ENCODE results near the gene DPYD.

Gene DPYD

DNA sequence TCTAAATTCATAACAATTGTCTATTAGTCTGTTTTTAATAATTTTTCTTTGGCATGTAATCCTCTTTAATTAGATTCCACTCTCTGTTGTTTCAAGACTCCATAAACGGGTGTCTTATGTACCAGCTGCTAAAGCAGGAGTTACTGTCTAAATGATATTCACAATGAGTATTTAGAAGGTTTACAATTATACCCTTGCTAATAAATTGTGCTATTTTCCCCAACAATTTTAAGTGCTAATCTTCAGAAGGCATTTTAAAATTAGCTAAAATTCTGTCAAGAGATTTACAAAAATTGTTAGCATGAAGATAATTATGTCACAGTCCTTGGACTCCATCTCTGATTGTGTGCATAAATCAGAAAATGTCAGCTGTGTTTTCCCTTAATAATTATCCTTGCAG lies 83.7 kb downstream of the DPYD start:
- no peak for DNase-seq (ENCODE audit: low read depth)

DNA sequence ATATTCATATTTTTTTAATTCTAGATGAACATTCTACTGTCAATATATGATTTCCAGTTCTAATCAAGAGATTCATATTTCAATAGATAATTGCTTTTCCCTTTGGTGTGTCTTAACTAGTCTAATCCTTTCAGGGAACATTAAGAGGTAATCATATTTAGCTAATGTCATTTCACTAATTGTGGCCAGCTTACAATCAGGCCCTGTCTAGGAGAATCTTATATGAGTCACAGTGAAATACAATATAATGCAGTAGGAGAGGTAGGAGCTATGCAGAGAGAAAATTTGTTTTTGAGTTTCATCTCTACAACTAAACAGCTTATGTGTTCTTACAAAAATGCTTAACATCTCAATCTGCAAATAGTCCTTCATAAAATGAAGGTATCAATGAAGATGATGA lies 85.9 kb downstream of the DPYD start:
- DNase-seq (ENCODE audit: low read depth): no peak

DNA sequence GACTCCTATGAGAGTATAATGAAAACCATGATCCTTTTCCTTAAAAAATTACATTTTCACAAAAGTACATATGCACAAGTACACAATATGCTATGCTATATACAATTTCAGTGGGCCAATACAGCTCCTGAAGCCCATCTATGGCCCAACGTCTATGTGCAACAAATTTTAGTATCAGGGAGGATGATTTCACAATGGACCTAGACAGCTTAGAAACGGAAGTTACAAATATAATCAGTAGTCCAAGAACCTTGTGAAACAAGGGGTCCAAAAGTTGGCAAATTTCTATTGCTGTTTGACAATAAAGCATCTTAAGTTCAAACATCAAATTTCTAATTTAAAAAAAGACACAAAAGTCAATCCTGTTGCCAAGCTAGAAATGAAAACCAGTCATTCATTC lies 87.0 kb downstream of the DPYD start:
- DNase-seq (ENCODE audit: low read depth): no peak

DNA sequence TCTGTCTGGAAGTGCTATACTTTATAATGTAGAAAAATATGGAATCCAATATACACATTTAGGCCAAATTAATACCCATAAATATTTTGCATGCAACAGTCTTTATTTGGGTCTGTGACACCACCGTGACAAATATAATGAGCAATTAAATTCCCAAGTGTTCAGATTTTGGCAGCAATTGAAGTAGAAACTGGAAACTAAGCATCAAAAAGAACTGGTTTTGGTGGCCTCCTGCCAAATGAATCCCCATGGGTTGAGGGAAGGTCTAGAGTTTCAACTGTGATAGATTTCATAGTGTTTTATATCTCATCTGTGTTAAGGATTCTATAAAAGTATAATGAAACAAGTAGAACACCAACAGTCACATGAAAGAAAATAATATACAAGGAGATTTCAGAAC lies 88.4 kb downstream of the DPYD start:
- no peak for DNase-seq (ENCODE audit: low read depth)

DNA sequence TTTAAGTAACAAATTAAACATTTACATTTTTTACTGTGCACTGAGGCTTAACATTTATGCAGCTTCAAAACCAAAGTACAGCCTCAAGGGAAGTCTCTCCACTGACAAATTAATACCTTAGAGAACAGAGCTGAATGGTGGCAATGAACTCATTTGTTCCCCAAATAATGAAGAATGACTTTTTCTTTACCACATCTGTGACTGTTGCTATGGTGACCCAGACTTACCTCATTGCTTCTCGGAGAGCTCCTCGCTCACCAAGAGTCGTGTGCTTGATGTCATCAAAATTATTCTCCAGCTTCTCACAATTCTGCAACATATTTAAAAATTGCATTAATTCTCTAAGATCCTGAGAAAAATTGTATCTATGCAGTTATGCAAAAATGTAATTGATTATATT lies 92.9 kb downstream of the DPYD start:
- no peak for DNase-seq (ENCODE audit: low read depth)

DNA sequence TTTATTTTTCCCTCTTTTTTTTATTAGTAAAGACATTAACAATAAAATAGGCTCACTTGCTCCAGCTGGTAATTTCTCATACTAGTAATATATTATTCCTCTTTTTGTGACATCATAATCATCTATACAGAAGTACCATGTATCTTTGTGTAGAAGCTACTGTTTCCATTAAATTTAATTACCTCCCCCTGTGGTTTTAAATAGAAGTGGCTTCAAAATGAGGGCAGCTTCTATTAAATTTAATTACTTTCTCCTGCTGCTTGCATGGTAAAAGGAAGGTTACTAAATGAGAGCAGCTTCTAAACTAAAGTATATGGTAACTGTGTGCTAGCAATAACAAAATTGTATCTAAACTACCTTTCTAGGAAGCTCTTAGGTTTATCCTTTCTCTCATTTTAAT lies 94.0 kb downstream of the DPYD start:
- DNase-seq (ENCODE audit: low read depth): no peak

DNA sequence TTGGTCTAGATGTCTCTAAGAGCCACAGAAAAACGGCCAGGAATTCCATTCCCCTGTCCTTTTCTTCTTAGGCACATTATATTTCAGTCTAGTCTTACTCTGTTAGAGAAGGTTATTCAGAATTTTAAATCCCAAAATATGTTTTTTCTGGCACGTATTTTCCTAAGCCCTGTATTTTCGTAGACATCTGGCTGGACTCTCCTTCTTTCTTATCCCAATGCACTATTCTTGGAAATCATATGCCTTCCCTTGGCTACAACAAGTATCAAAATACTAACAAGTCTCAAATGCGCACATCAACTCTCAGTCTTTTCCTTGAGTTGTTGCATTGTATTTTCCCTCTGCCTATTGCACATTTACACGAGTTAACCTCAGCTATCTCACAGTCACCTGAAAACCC lies 96.2 kb downstream of the DPYD start:
- no peak for DNase-seq (ENCODE audit: low read depth)

DNA sequence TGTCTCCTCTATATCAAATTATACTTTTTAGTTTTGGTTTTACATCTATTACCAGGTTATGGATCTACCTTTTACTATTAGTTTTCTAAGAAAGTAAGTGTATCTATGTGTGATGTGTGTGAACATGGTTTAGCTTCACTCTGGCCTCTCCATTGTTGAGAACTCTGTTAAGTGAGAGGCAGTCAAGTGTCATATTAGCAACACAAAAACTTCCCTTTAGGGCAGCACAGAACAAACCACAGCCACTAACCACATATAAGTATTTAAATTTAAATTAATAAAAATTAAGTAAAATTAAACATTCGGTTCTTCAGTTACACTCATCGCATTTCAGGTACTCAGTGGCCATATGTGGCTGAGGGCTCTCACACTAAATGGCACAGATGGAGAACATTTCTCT lies 96.6 kb downstream of the DPYD start:
- DNase-seq (ENCODE audit: low read depth): no peak

DNA sequence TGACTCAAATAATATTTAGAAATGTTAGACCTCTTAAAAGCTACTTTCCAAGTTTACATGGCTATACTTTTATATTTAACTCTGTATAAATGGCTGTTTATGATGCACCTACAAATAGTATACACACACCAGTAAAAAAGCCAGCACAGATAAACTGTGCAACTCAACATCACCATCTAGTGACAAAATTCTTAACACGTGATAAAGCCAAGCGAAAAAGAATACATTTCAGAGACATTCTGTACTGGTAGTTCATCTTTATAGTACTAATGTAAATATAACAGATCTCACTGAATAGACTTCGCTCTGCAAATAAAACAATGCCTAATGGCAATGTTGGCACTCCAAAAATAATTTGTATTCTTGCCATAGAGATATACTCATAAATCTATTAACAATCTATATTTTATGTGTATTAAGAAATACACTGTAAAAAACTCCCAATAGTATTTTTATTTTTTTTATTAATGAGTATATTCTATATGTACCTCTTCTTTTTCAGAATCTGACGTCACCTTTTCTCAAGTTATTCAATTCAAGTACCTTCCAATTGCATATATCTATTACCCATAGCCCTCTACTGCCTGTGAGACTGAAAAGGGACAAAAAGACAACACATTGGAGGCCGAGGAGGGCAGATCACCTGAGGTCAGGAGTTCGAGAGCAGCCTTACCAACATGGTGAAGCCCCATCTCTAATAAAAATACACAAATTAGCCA lies 100.2 kb downstream of the DPYD start:
- no peak for DNase-seq (ENCODE audit: low read depth)

DNA sequence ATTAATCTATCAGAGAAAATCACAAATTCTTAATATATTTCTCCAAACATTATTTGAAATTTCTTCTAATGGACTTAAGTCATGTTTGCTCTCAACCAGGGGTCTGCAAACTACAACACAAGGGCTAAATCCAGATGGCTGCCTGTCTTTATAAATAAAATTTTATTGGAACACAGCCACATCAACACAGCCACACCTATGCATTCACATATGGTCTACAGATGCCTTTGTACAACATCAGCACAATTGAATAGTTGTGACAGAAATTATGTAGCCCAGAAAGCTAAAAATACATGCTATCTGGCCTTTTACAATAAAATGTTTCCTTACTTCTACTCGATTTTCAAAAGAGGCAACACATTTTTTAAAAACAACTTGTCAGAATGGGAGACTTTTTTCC lies 103.9 kb downstream of the DPYD start:
- no peak for DNase-seq (ENCODE audit: low read depth)

DNA sequence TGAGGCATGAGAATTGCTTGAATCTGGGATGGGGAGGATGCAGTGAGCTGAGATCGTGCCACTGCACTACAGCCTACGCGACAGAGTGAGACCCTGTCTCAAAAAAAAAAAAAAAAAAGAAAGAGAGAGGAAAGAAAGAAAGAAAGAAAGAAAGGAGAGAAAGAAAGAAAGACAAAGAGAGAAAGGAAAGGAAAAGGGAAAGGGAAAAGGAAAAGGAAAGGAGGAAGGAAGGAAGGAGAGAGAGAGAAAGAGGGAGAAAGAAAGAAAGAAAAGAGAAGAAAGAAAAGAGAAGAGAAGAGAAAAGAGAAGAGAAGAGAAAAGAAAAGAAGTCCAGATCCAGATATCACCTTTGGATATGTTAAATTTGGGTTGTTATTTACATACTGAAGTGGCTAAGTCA lies 106.0 kb downstream of the DPYD start:
- no peak for DNase-seq (ENCODE audit: low read depth)

DNA sequence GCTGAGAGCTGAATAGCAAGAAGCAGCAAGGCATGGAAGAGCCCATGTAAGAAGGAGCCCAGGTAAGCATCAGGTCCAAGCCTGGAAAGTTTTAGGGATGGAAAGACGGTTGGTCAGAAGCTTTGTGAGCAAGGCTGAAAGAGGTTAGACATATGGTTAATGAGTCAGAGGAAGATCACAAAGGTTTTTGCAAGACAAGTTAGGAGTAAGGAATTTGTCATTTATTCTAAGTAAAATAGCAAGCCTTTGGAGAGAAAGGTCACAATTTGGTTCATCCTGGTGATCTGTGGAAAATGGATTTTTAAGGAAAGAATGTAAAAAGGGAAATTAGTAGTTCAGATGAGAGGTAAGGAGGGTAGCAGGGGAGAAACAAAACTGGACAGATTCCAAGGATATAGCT lies 106.7 kb downstream of the DPYD start:
- no peak for DNase-seq (ENCODE audit: low read depth)

DNA sequence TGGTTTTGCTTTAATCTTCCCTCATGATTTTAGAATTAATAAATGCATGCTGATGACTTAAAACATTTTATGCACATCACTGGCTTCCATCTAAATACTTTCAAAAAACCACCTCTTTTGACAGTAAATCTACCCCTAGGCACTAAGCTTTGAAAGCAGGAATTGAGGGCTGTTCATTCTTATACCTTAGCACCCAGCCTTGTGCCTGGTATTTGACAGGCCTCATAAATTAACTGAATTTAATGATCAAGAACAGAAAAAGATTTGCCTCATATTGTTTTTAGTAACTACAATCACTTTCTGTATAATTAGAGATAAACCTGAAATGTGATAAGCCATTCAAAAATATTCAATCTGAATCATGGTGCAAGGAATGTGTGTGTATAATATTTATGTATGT lies 108.8 kb downstream of the DPYD start:
- no peak for DNase-seq (ENCODE audit: low read depth)

DNA sequence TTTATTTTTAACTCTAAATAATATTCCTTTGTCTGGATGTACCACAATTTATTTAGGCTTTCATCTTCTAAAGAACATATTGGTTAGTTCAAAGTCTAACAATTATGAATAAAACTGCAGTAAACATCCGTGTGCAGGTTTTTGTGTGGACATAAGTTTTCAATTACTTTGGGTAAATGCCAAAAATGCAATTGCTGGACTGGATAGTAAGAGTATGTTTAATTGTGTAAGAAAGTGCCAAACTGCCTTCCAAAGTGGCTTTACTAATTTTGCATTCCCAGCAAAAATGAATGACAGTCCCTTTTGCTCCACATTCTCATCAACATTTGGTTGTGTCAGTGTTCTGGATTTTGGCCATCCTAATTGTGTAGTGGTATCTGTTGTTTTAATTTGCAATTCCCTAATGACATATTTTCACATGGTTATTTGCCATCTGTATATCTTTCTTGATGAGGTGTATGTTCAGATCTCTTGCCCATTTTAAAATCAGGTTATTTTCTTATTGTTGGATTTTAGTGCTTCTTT lies 113.8 kb downstream of the DPYD start:
- DNase-seq (ENCODE audit: low read depth): no peak

DNA sequence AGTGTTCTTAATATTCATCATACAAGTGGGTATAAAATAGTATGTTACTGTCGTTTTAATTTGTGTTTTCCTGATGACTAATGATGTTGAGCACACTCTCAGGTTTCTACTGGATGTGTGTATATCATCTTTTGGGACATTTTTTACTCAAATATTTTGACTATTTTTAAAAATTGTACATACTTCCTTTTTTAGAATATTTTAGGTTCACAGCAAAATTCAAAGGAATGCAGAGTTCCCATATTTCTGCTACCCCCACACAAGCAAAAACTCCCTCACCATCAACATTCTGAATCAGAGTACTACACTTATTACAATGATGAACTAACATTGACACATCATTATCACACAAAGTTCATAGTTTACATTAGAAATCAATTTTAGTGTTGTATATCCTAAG lies 114.5 kb downstream of the DPYD start:
- DNase-seq (ENCODE audit: low read depth): no peak

DNA sequence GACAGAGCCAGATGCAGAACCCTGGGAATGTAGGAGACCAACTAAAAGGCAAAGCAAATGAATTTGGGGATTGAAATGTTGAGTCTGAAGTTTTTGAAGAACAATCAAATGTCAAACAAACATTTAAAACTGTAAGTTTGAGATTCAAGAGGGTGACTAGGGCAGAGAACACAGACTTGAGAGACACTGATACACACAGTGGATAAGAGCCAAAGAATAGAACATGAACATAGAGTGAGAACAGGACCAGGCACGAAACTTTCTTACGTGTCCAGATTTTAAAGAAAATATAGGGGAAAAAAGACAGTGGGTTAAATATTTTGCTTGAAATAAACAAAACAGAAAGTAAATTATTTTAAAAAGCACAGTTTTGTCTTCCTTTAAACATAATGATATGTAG lies 115.7 kb downstream of the DPYD start:
- no peak for DNase-seq (ENCODE audit: low read depth)

DNA sequence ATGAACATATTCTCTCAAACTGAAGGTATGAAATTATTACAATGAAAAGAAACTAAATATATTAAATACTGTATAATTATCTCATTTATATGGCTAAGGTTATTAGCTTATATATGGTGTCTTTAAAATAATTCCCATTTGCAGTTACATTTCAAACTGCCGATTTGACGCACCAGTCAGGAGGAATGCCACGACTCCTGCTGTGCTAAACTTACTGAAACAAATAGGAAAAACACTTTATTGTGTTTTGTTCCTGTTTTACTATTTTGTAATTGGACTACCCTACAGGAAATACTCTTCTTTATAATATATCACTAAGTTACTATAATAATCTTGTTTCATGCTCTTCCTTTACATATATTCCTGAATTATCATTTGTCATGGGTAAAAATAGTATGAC lies 117.8 kb downstream of the DPYD start:
- DNase-seq (ENCODE audit: low read depth): no peak

DNA sequence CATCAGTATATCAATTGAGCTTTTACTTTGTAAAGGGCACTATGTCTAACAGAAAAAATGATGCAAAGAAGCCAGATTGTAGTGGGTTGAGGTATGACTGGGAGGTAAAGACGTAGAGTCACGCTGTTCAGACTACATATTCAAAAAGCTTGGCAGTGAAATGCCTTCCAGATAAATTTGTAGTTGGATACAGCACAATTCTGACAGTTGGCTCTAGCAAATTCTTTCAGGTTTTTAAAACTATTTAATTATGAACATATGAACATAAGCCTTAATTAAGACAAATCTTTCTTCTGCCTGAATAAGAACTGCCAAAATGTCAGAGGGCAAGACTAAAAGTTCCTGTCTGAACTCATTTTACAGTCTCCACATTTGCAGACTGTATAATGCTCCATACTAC lies 118.8 kb downstream of the DPYD start:
- DNase-seq (ENCODE audit: low read depth): no peak

DNA sequence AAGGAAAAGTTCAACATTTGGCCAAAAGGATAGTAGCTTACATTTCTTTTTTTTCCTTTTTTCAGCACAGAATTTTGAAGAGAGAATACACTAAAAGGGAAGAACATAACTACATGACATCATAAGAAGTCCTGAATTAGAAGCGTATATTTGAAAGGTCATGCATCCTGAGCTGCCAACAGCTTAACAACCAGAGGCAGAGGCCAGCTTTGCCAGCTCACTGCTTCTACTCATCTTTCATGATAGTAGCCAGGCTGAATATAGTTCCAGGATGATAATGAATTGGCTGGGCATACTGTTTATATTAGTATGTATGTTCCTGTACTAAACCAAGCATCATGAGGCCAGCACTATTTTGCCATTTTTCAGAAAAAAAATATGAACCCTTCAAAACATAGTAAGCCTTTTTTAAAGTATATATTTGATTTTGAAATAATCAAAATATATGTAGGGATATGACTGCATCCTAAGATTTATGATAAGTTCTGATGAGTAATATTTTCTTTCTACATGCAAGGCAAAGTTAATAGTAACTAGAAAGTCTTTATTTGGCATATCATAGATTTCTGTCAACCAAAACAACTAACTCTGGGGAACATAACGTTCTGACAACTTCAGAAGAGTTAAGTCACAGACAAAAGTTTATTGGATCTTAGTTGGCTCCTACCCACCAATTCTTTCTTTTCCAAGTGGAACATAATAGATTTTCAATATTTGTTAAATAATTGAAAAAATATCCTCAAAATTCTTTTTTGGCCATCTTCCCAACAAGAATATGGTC lies 123.2 kb downstream of the DPYD start:
- no peak for DNase-seq (ENCODE audit: low read depth)

DNA sequence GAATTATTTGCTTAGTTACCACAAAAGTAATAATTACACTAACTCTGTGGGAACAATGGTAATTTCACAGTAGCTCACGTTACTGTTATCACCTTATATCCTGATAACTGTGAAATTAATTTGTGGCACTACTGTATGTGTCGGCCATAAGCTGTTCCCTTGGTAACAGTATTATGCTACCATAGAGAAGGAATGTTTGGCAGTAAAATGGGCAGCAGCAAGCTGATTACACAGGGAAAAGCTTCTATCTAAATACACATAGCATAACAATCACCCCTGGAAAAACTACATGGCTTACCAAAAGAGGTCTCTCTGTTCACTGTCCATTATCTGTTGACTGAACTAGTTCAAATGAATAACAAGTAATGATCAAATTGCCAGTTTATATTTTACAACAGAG lies 124.1 kb downstream of the DPYD start:
- no peak for DNase-seq (ENCODE audit: low read depth)

DNA sequence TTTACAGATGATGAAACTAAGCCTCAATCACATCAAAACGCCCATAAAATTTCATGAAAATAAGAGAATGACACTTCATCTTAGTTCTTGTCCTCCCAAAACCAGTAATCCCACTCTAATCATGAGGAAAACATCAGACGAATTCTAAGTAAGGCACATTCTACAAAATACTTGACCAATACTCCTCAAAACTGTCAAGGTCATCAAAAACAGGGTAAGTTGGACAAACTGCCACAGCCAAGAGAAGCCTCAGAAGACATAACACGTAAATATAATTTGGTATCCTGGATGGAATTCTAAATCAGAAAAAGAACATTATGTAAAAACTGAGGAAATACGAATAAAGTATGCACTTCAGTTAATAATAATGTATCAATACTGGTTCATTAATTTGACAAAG lies 128.2 kb downstream of the DPYD start:
- DNase-seq (ENCODE audit: low read depth): no peak

DNA sequence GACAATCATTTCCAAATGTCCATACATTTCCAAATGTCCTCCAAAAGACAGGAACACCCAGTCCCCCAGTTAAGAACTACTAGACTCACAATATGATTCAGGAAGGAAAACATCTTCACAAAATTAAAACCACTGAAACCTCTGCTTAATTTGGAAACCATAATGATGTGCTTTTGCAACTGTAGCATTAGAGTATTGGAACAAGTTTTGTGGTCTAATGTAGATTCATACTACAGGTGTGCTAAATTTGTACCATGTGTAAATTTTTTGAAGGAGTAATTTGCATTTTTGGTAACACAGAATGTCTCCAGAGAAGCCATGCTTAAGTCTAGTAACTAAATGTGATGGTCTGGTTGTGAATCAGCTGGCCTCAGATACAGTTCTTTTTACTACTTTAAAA lies 129.6 kb downstream of the DPYD start:
- DNase-seq (ENCODE audit: low read depth): no peak

DNA sequence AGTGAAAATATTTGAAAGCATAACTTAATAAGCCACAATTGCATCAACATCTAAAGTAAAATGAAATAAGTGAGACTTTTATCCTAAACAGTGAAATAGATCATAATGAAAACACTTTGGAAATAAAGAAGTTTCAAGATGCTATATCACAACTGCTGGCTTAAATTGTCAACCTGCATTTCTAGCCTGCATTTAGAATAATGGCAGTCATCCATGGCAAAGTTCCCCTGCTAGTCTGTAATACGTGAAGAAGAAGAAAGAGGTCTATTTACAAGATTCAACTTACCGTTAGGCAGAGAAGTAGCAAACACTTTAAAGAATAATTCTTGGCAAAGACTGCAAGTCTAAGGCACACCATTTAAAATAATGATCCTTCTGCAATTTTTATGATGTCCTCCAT lies 133.6 kb downstream of the DPYD start:
- DNase-seq (ENCODE audit: low read depth): no peak

DNA sequence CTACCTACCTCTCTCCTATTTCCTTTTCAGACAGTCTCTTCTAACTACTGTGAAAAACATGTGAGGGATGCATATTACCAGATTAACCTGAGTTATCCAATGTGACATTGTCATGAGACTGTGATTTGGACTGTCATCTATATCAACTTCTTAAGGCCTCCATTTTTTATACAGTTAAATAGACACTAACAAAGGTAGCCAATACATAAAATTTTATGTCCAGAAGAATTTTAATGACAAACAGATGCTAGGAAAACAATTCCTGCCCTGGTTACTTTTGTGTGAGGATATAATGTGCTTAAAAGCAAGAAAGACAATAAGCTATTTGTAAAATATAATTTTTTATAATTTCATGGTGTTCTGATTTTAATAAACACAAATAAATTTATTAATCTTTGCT lies 136.2 kb downstream of the DPYD start:
- no peak for DNase-seq (ENCODE audit: low read depth)

Data from stimulated activated CD8-positive, alpha-beta memory T cell treated with anti-CD3 and anti-CD28 coated beads, Interleukin-15, amount 100 ng/mL, for 1 hour (primary cell).